Smooth muscle cell (in vitro differentiated cells): ENCODE measurements around the gene DYNC2H1. TPM values are rescaled to one million over a fixed set of nuclear protein-coding genes. Genes with fewer than 3 reads are reported as not detected.

Experiments used
- DNase-seq: peaks from one replicate; lab custom pipeline; 2025; ENCODE audit not compliant: unreplicated experiment; lab: John Stamatoyannopoulos, UW
- H2AFZ ChIP-seq: fragments of 200-600 bp; sonication (generic); 2 replicates; pipeline ENCODE4 v1.6.0; 2016; ENCODE audit warnings: antibody characterized with exemption, low read depth, mild to moderate bottlenecking
- H3F3A ChIP-seq: fragments of 200-600 bp; sonication (generic); 2 replicates; pipeline ENCODE4 v1.6.0; 2017; ENCODE audit warnings: antibody characterized with exemption, low read depth
- H3K27ac ChIP-seq: fragments of 200-600 bp; sonication (generic); 2 replicates; pipeline ENCODE4 v1.5.1; 2016; ENCODE audit warnings: low read depth, mild to moderate bottlenecking
- H3K27me3 ChIP-seq: fragments of 200-600 bp; sonication (generic); 2 replicates; pipeline ENCODE4 v1.6.1; 2016; ENCODE audit warnings: low read depth, mild to moderate bottlenecking
- H3K36me3 ChIP-seq: fragments of 200-600 bp; sonication (generic); 2 replicates; pipeline ENCODE4 v1.5.1; 2016; ENCODE audit warnings: low read depth
- H3K4me1 ChIP-seq: fragments of 200-600 bp; sonication (generic); 2 replicates; pipeline ENCODE4 v1.5.1; 2016; ENCODE audit warnings: low read depth
- H3K4me2 ChIP-seq: fragments of 200-600 bp; sonication (generic); 2 replicates; pipeline ENCODE4 v1.6.0; 2016; ENCODE audit warnings: mild to moderate bottlenecking
- H3K4me3 ChIP-seq: fragments of 200-600 bp; sonication (generic); 2 replicates; pipeline ENCODE4 v1.5.1; 2016; ENCODE audit warnings: mild to moderate bottlenecking
- H3K79me2 ChIP-seq: fragments of 200-600 bp; sonication (generic); 2 replicates; pipeline ENCODE4 v1.6.0; 2016; ENCODE audit warnings: low read depth, mild to moderate bottlenecking
- H3K9ac ChIP-seq: fragments of 200-600 bp; sonication (generic); 2 replicates; pipeline ENCODE4 v1.6.0; 2016; ENCODE audit warnings: low read depth
- H3K9me3 ChIP-seq: fragments of 200-600 bp; sonication (generic); replicated peaks from 2 replicates; pipeline ENCODE4 v1.5.1; 2016; ENCODE audit warnings: low read depth
- H4K20me1 ChIP-seq: fragments of 200-600 bp; sonication (generic); 2 replicates; pipeline ENCODE4 v1.6.0; 2016; ENCODE audit warnings: low read depth
- CTCF ChIP-seq: fragments of 200-600 bp; sonication (generic); IDR thresholded peaks from 2 replicates; pipeline ENCODE4 v1.5.1; 2017; ENCODE audit warnings: borderline replicate concordance, mild to moderate bottlenecking, antibody characterized with exemption; ENCODE audit not compliant: insufficient read depth, poor library complexity, severe bottlenecking
- WGBS: methylation state at CpG from one replicate; pipeline ENCODE4 v1.1.7; 2016; ENCODE audit warnings: low lambda C conversion rate; 5-methylcytosine and 5-hydroxymethylcytosine counted together
- polyA plus RNA-seq: library from polyadenylated mRNA; unstranded; fragments of >200 nt; fragmentation: Nextera tagmentation; extraction: Ambion mirVana; gene quantifications from 2 replicates; pipeline ENCODE4 v1.2.1, GENCODE V29; 2016
- total RNA-seq: library from RNA; depleted of rRNA; stranded (reverse); fragments of >200 nt; gene quantifications from 2 replicates; pipeline ENCODE4 v1.2.3, GENCODE V29; 2014

Gene DYNC2H1
- total and polyA plus RNA-seq, 2 experiments from 2014 or later = 2.3 to 10.8 TPM

GRCh38 chr11:103279821-103280220 is 170.6 kb downstream of the DYNC2H1 start:
- TF ChIP-seq CTCF = no peak
- Histone ChIP-seq H3K4me3 (no peak overlapping the region), H4K20me1 (no peaks in the 10 kb centered on the region), H3K4me2 (no peak overlapping the region), H3F3A (no peaks in the 10 kb centered on the region), H3K79me2 (no peaks in the 10 kb centered on the region), H3K4me1 (no peaks in the 10 kb centered on the region), H3K27me3 (no peaks in the 10 kb centered on the region), H3K9ac (no peak overlapping the region), H3K9me3 (no peaks in the 10 kb centered on the region), H2AFZ (no peak overlapping the region), H3K27ac (no peak overlapping the region), H3K36me3 (peaks cover 4% of the 10 kb centered on the region)
- no peak for DNase-seq

DNA sequence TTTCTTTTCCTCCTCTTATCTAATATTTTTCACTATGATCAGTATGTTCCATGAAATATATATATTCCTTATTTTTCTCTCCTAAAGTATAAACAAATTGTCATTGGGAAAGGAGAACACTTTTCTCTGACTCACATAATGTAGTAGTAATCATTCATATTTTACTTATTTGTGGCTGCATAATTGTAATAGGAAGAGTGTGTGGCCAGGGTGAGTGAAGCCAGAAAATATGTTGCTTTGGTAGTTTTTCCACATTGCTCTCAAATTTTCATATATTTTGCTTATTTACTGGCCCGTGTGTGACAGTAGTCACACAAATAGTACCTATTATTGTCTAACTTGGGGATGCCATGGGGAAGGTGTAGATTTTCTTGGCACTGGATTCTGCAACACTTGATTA is 172.1 kb downstream of the DYNC2H1 start:
- Histone ChIP-seq H3K27me3 (no peaks in the 10 kb centered on the region), H3K79me2 (no peaks in the 10 kb centered on the region), H3K4me1 (no peaks in the 10 kb centered on the region), H3K36me3 (peaks cover 4% of the 10 kb centered on the region), H3K27ac (peak overlapping the region; percentile 51), H3K4me3 (no peak overlapping the region), H4K20me1 (no peaks in the 10 kb centered on the region), H2AFZ (no peak overlapping the region), H3F3A (no peaks in the 10 kb centered on the region), H3K4me2 (no peak overlapping the region), H3K9me3 (no peaks in the 10 kb centered on the region), H3K9ac (no peak overlapping the region)
- no peak for TF ChIP-seq CTCF
- WGBS = 73% methylated on average over 1 of the region's 1 CpG
- DNase-seq = no peak

DNA sequence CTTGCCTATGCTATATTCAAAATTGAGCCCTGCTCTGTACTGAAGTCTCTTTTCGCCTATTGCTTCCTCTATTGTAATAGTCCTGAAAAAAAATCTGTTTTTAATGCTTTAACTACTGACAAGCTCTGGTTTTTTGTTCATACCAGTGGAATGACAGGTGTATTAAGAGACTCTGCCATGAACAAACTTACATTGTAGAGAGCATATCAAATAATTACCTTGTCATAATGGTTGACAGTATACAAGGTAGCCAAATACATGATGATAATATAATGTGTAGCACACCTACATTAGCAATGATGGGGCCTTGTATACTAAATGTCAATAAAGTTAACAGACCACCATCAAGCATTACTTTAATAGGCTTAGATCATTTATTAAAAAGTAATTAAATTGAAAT is 175.0 kb downstream of the DYNC2H1 start:
- DNase-seq = no peak
- Histone ChIP-seq H2AFZ (no peak overlapping the region), H3K9ac (no peak overlapping the region), H3K36me3 (peaks cover 4% of the 10 kb centered on the region), H3K4me2 (no peak overlapping the region), H4K20me1 (no peaks in the 10 kb centered on the region), H3K27me3 (no peaks in the 10 kb centered on the region), H3F3A (no peaks in the 10 kb centered on the region), H3K4me1 (no peaks in the 10 kb centered on the region), H3K4me3 (no peak overlapping the region), H3K79me2 (no peaks in the 10 kb centered on the region), H3K9me3 (no peaks in the 10 kb centered on the region), H3K27ac (no peak overlapping the region)
- WGBS = 100% methylated on average over 1 of the region's 1 CpG
- no peak for TF ChIP-seq CTCF

DNA sequence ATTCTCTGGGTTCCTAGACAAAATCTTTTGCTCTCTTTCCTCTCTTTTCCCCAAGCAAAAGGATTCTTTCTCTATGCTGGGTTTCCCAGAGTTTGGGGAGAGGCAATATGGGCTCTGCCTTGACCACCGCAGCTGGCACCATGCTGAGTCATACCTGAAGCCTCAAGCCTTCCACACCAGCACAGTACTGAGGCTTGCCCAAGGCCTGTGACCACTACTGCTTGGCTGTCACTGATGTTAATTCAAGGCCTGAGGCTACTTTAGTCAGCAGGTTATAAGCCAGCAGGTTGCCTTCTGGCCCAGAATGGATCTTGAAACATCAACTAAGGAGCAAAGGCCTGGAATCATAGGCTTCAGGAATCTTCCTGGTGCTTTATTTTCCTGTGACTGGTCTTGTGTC is 185.3 kb downstream of the DYNC2H1 start:
- Histone ChIP-seq H3K36me3 (peaks cover 19% of the 10 kb centered on the region), H3K27me3 (no peaks in the 10 kb centered on the region), H3F3A (no peaks in the 10 kb centered on the region), H3K4me1 (peaks cover 6% of the 10 kb centered on the region), H3K27ac (no peak overlapping the region), H3K79me2 (no peaks in the 10 kb centered on the region), H3K9ac (no peak overlapping the region), H3K4me3 (no peak overlapping the region), H2AFZ (no peak overlapping the region), H3K4me2 (no peak overlapping the region), H4K20me1 (no peaks in the 10 kb centered on the region), H3K9me3 (peaks cover 22% of the 10 kb centered on the region)
- DNase-seq = no peak
- 94% methylated on average over 1 of the region's 1 CpG for WGBS
- no peak for TF ChIP-seq CTCF
